Spleen (tissue), 7 donors: Measurements from ENCODE around the gene SUV39H2.

Experiments used
- CTCF ChIP-seq, 11 experiments: fragments of 200-600 bp in 7 of 11; fragments of 450-650 bp in 4 of 11; sonication (generic) in 4 of 11; IDR thresholded peaks in 8 of 11; conservative IDR thresholded peaks in 3 of 11; 1 replicate in 7 of 11; 2 replicates in 4 of 11; pipeline versions ENCODE4 v1.4.0 to v1.8.0; 2016 to 2021; ENCODE audit warnings: antibody characterized with exemption in 11 of 11, inconsistent platforms in 4 of 11, mild to moderate bottlenecking in 1 of 11
- POLR2A ChIP-seq, 3 donors: fragments of 450-650 bp; IDR thresholded peaks; one replicate each; pipeline ENCODE4 v1.5.1; 2017; ENCODE audit warnings: antibody characterized with exemption in 3 of 3, mild to moderate bottlenecking in 1 of 3
- donor health status: DM: no; HTN: no; CAD: no; lungs with moderate emphysema.
- donor health status: DM: no; HTN: no; CAD: no.
- donor health status: DM: no; HTN: no; CAD: no.

- no peak for TF ChIP-seq CTCF (IDR thresholded peaks at IDR 0.05 in 8 of 11, conservative IDR thresholded peaks at IDR 0.05 in 3 of 11)
- no peak for TF ChIP-seq POLR2A (IDR thresholded peaks at IDR 0.05)
These were observed 66.4 kb downstream of the SUV39H2 start for GRCh38 chr10:14945108-14945507.
